K562 (cell line): ENCODE data around the gene FPGS. TPM values are rescaled to one million over a fixed set of nuclear protein-coding genes. Genes with fewer than 3 reads are reported as not detected.
"Not testable (repeated sequence)": the region's sequence is repeated elsewhere in the genome, so short reads cannot be mapped to it uniquely, and the experiment has no call there.

ENCODE experiments used
- ATAC-seq: fragments of 200-7000 bp; cut with Tn5 transposase; 3 replicates; pipeline ENCODE4 v1.9.1; 2020; ENCODE audit warnings: moderate library complexity
- BruUV-seq: library from RNA; stranded (reverse); fragments of 400-500 nt; replicated peaks from 2 replicates; lab custom pipeline; 2021; lab: Mats Ljungman, UMichigan
- CTCF ChIA-PET: fragments of 300-600 bp; formaldehyde crosslinking; extraction: SDS; loops from one replicate; lab custom pipeline; 2021; ENCODE audit warnings: low intra/inter-chr PET ratio; lab: Yijun Ruan, JAX
- POLR2A ChIA-PET: fragments of 300-600, 350-650 bp; sonication (Branson Sonifier 250); formaldehyde crosslinking; extraction: SDS; loops from one replicate; lab custom pipeline; 2021; ENCODE audit warnings: antibody characterized with exemption, inconsistent platforms; lab: Yijun Ruan, JAX
- DNase-seq, 4 experiments: peaks; one replicate each; pipeline versions ENCODE4 v3.0.0 to v3.0.0-alpha.2; 2011 to 2018; ENCODE audit warnings: low spot score in 3 of 4, mixed read lengths in 3 of 4; ENCODE audit errors: extremely low read depth in 1 of 4
- FAIRE-seq: peaks from 2 replicates; lab custom pipeline; 2011; peaks lifted over from hg19 to GRCh38; lab: Jason Lieb, UNC
- H2AFZ ChIP-seq: 2 replicates; pipeline ENCODE4 v1.6.0; 2011; ENCODE audit warnings: low read depth, low read length, control low read depth, inconsistent platforms
- H3K27ac ChIP-seq: fragments of 200-600 bp; 3 replicates; pipeline ENCODE4 v1.8.0; 2011; ENCODE audit warnings: low read depth, mild to moderate bottlenecking, control low read depth, inconsistent platforms, low read length, moderate library complexity, mixed read lengths; ENCODE audit errors: extremely low read depth
- H3K27me3 ChIP-seq, 2 experiments: fragments of 300-600 bp in 1 of 2; 2 replicates in 1 of 2; 3 replicates in 1 of 2; pipeline versions ENCODE4 v1.6.0 to v1.8.0; 2011; ENCODE audit warnings: inconsistent platforms in 2 of 2, low read length in 2 of 2, mild to moderate bottlenecking in 1 of 2, mixed read lengths in 1 of 2, moderate library complexity in 1 of 2; ENCODE audit not compliant: control insufficient read depth in 2 of 2, insufficient read depth in 2 of 2
- H3K36me3 ChIP-seq: fragments of 300-600 bp; 3 replicates; pipeline ENCODE4 v1.8.0; 2011; ENCODE audit warnings: mild to moderate bottlenecking, low read length, inconsistent platforms; ENCODE audit not compliant: control insufficient read depth, insufficient read depth
- H3K4me1 ChIP-seq, 2 experiments: fragments of 200-600 bp in 1 of 2; replicated peaks in 1 of 2; 2 replicates in 1 of 2; 3 replicates in 1 of 2; pipeline versions ENCODE4 v1.5.1 to v1.8.0; 2011; ENCODE audit warnings: inconsistent platforms in 2 of 2, low read length in 2 of 2, mild to moderate bottlenecking in 1 of 2, mixed read lengths in 1 of 2, moderate library complexity in 1 of 2; ENCODE audit not compliant: control insufficient read depth in 2 of 2, insufficient read depth in 2 of 2
- H3K4me2 ChIP-seq: 2 replicates; pipeline ENCODE4 v1.6.1; 2011; ENCODE audit warnings: low read length, control low read depth, inconsistent platforms, mixed read lengths; ENCODE audit not compliant: insufficient read depth
- H3K4me3 ChIP-seq: fragments of 200-600 bp; sonication (generic), shearing (Covaris generic); 2 replicates; pipeline ENCODE4 v1.5.1; 2016; ENCODE audit warnings: control low read depth, inconsistent platforms
- H3K79me2 ChIP-seq: fragments of 200-600 bp; 3 replicates; pipeline ENCODE4 v1.8.0; 2011; ENCODE audit warnings: low read length, inconsistent platforms; ENCODE audit not compliant: control insufficient read depth, insufficient read depth
- H3K9ac ChIP-seq, 2 experiments: 2 replicates each; pipeline versions ENCODE4 v1.6.0 to v1.6.1; 2011; ENCODE audit warnings: low read depth in 2 of 2, low read length in 2 of 2, control low read depth in 1 of 2, inconsistent platforms in 1 of 2, mild to moderate bottlenecking in 1 of 2, mixed read lengths in 1 of 2; ENCODE audit not compliant: insufficient read depth in 1 of 2
- H3K9me1 ChIP-seq: one replicate; pipeline ENCODE4 v1.6.0; 2011; ENCODE audit warnings: inconsistent platforms, mild to moderate bottlenecking, low read length, moderate library complexity; ENCODE audit not compliant: control insufficient read depth, insufficient read depth
- H3K9me3 ChIP-seq: replicated peaks from 2 replicates; pipeline ENCODE4 v1.5.1; 2011; ENCODE audit warnings: low read depth, low read length, inconsistent platforms; ENCODE audit not compliant: control insufficient read depth, insufficient read depth
- H4K20me1 ChIP-seq: replicated peaks from 2 replicates; pipeline ENCODE4 v1.6.1; 2011; ENCODE audit warnings: low read length, inconsistent platforms, mixed read lengths; ENCODE audit not compliant: control insufficient read depth, insufficient read depth
- ESRRB ChIP-seq: fragments of 250-450 bp; sonication (Bioruptor Pico); IDR thresholded peaks from 2 replicates; pipeline ENCODE4 v1.5.0; 2020; ENCODE audit warnings: mild to moderate bottlenecking, moderate library complexity, borderline replicate concordance
- ETS2 ChIP-seq: IDR thresholded peaks from 2 replicates; pipeline ENCODE4 v1.6.1; 2016; ENCODE audit warnings: borderline replicate concordance, missing genetic modification characterization, mild to moderate bottlenecking, moderate library complexity, missing compliant biosample characterization; ENCODE audit not compliant: poor library complexity, severe bottlenecking
- GTF3C2 ChIP-seq: IDR thresholded peaks from 3 replicates; pipeline ENCODE4 v1.6.1; 2011; ENCODE audit warnings: borderline replicate concordance, mild to moderate bottlenecking, moderate library complexity; ENCODE audit not compliant: insufficient read length; ENCODE audit errors: extremely low read depth
- KAT7 ChIP-seq: sonication (generic); formaldehyde crosslinking; IDR thresholded peaks from 2 replicates; pipeline ENCODE4 v1.8.0; 2022; ENCODE audit warnings: missing genetic modification reagents, mild to moderate bottlenecking, borderline replicate concordance
- SP1 ChIP-seq: sonication (generic); formaldehyde crosslinking; IDR thresholded peaks from 2 replicates; pipeline ENCODE4 v1.8.1; 2022; ENCODE audit warnings: mild to moderate bottlenecking, missing genetic modification reagents
- ZNF384 ChIP-seq: IDR thresholded peaks from 2 replicates; pipeline ENCODE4 v1.6.1; 2012; ENCODE audit warnings: low read depth, low read length, improper control_type of control experiment
- WGBS: fragments of 100-300 bp; shearing (Covaris generic); methylation state at CpG from one replicate; pipeline ENCODE4 v1.1.6; 2016; ENCODE audit warnings: low coverage, mixed read lengths; ENCODE audit not compliant: insufficient coverage; ENCODE audit errors: missing lambda C conversion rate; 5-methylcytosine and 5-hydroxymethylcytosine counted together
- in situ Hi-C: fragments of 300-500 bp; cut with MboI; formaldehyde crosslinking; loops from 4 replicates; pipeline ENCODE4 v1.15.0; 2018; ENCODE audit warnings: inconsistent platforms, mixed read lengths
- intact Hi-C: fragments of 100-400 bp; cut with micrococcal nuclease; formaldehyde crosslinking; loops from 2 replicates; pipeline ENCODE4 v1.14.2; 2022
- polyA plus RNA-seq, 8 experiments: library from polyadenylated mRNA; depleted of rRNA in 4 of 8; stranded (reverse) in 5 of 8; unstranded in 3 of 8; fragments of >200 nt; fragmentation: Nextera tagmentation in 2 of 8; fragmentation: Illumina TruSeq in 1 of 8; extraction: Ambion mirVana in 2 of 8; extraction: Trizol in 1 of 8; gene quantifications; 2 replicates each; pipeline versions ENCODE4 v1.2.1 to v1.2.3, GENCODE V29; 2011 to 2014; ENCODE audit warnings: inconsistent platforms in 1 of 8, missing spikeins in 1 of 8
- total RNA-seq, 7 experiments: library from RNA; depleted of rRNA in 6 of 7; stranded (reverse); fragments of >200 nt in 6 of 7; fragmentation: Illumina TruSeq in 2 of 7; extraction: Trizol in 2 of 7; gene quantifications; 2 replicates each; pipeline versions ENCODE4 v1.2.1 to v1.2.3, GENCODE V29; 2011 to 2021; ENCODE audit warnings: low replicate concordance in 1 of 7

FPGS gene
- total and polyA plus RNA-seq, 9 of the 15 experiments (the other 6 are each of a cell fraction or from before 2014, with no cell fraction given), result 0.84 to 86.4 (median 59.2) TPM

DNA sequence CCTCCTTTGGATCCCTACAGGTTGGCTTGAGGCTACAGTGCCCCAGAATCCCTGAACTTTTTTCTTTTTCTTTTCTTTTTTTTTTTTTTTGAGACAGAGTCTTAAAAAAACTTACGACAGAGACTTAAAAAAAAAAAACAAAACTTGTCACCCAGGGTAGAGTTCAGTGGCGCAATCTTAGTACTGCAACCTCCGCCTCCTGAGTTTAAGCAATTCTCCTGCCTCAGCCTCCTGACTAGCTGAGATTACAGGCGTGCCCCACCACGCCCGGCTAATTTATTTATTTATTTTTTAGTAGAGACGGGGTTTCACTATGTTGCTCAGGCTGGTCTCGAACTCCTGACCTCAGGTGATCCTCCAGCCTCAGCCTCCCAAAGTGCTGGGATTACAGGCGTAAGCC, 21.8 kb upstream of the FPGS start:
- H3K4me3 ChIP-seq, ATAC-seq, CTCF ChIA-PET, BruUV-seq, H3K9me3 ChIP-seq, H3K79me2 ChIP-seq, H3K36me3 ChIP-seq, intact Hi-C loops, DNase-seq, FAIRE-seq, H3K4me2 ChIP-seq, H3K9me1 ChIP-seq, H4K20me1 ChIP-seq, H3K27me3 ChIP-seq, H2AFZ ChIP-seq, H3K27ac ChIP-seq: not testable (repeated sequence)
- 40% methylated on average over 8 of the region's 9 CpGs for whole genome bisulfite sequencing
- H3K9ac ChIP-seq, result peak overlapping the region in 1 of 2 experiments; percentile 60; a peak in 1 of 4 replicates
- peak; percentile 8; the same call in 1 of the 2 replicates for TF ChIP-seq ZNF384
- in situ Hi-C loops, result loop anchor here (5.0 kb wide), 1 partner anchor 44 kb away; the partner anchor contains the start of gene TOR2A
- POLR2A ChIA-PET, result interaction anchor here (0.7 to 1.8 kb wide), 4 partner anchors 10 to 138 kb away, joined by 3 to 7 read pairs (median 4); no protein-coding TSS in a partner anchor
- H3K4me1 ChIP-seq, result peaks cover 24 to 59% of the 10 kb centered on the region in 2 experiments

DNA sequence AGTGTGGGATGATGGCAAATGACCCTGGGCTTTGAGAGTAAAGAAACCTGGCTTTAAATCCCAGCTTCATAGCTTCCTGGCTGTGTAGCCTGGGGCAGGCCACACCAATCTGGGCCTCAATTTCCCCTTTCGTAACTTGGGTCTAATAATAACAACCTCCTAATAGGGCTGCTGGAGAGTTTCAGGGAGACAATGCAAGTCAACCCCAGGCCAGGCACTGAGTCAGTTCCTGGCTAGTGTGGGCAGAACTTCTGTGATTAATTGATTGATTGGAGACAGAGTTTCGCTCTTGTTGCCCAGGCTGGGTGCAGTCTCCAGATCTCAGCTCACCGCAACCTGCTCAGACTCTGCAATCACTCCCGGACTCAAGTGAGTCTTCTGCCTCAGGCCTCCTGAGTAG, 20.9 kb upstream of the FPGS start:
- Histone ChIP-seq H3K9me3 (no peaks in the 10 kb centered on the region), H3K9me1 (no peaks in the 10 kb centered on the region), H3K27me3 (no peaks in the 10 kb centered on the region), H4K20me1 (peaks cover 5% of the 10 kb centered on the region; the same call in 1 of the 2 replicates), H3K4me2 (no peak overlapping the region), H3K9ac (no peak overlapping the region), H3K4me3 (no peak overlapping the region), H3K4me1 (peaks cover 16 to 51% of the 10 kb centered on the region in 2 experiments), H3K79me2 (peaks cover 10% of the 10 kb centered on the region), H3K27ac (no peak overlapping the region), H3K36me3 (peaks cover under 1% of the 10 kb centered on the region; the same call in 2 of the 3 replicates), H2AFZ (no peak overlapping the region)
- ATAC-seq, result no peak
- no peak for FAIRE-seq
- DNase-seq, result no peak
- 83% methylated on average over 4 of the region's 4 CpGs for WGBS
- no peak for TF ChIP-seq ESRRB
- no peak for TF ChIP-seq GTF3C2
- TF ChIP-seq KAT7 (CRISPR knock-in tag), result no peak
- TF ChIP-seq ETS2 (tag), result no peak
- TF ChIP-seq SP1 (CRISPR knock-in tag), result no peak
- intact Hi-C loops (no loop called here), in situ Hi-C loops (loop anchor here (5.0 kb wide), 1 partner anchor 45 kb away; the partner anchor contains the start of gene TOR2A)
- ChIA-PET CTCF (no interaction called here), POLR2A (interaction anchor here (1.8 kb wide), 1 partner anchor 11 kb away, joined by 7 read pairs; no protein-coding TSS in a partner anchor)
- no TSS peak for BruUV-seq
